ENCODE data around the gene TWIST1.

DNA sequence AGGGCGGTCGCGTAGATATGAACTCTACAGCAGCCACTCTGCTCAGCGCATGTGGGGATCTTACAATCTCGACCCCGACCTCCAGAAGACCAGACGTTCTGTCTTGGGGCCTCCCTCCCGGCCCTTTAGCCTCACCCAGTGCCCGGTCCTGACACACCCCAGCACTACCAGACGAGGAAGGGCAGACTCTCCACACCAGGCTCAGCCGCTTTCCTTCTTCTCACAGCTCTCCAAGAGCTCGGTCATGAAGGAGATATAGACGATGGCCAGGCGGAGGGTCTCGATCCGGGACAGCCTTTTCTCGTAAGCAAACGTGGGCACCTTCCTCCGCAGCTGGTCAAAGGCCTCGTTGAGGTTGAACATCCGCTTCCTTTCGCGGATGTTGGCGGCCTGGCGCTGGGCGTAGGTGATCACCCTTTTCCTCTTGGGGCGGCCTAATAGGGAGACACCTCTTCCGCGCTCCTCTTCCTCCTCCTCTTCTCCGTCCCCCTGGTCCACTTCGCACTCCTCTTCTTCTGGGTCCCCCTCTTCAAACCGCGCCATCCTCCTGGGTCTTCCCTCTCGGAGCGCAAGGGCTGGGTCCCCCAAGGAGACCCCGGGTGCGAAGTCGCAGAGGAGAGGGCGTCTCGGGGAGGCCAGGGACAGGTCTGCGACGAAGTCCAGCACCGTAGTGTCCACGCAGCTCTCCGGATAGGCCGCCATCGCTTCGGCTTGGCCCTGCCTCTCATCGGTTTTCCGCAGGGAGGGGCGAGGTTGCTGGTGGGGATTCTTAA, 27.4 kb upstream of the TWIST1 start, which contains the start of gene FERD3L:
- TF ChIP-seq, protein P1, sequence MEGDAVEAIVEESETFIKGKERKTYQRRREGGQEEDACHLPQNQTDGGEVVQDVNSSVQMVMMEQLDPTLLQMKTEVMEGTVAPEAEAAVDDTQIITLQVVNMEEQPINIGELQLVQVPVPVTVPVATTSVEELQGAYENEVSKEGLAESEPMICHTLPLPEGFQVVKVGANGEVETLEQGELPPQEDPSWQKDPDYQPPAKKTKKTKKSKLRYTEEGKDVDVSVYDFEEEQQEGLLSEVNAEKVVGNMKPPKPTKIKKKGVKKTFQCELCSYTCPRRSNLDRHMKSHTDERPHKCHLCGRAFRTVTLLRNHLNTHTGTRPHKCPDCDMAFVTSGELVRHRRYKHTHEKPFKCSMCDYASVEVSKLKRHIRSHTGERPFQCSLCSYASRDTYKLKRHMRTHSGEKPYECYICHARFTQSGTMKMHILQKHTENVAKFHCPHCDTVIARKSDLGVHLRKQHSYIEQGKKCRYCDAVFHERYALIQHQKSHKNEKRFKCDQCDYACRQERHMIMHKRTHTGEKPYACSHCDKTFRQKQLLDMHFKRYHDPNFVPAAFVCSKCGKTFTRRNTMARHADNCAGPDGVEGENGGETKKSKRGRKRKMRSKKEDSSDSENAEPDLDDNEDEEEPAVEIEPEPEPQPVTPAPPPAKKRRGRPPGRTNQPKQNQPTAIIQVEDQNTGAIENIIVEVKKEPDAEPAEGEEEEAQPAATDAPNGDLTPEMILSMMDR (IDR thresholded peaks at IDR 0.05 in 4 of 5, conservative IDR thresholded peaks at IDR 0.05 in 1 of 5): no peak
- TF ChIP-seq POLR2A (IDR thresholded peaks at IDR 0.05): no peak
